Right lobe of liver (tissue), 6 donors: ENCODE measurements around the gene CES2. TPM values are rescaled to one million over a fixed set of nuclear protein-coding genes. Genes with fewer than 3 reads are reported as not detected.

Experiments used
- ATAC-seq, 4 donors: fragments of 200-7000 bp; cut with Tn5 transposase; one replicate each; pipeline ENCODE4 v1.9.1; 2020; ENCODE audit warnings: mild to moderate bottlenecking in 4 of 4, moderate library complexity in 4 of 4
- DNase-seq, 3 donors: peaks; one replicate each; pipeline ENCODE4 v3.0.0-alpha.2; 2020
- H3K27ac ChIP-seq, 3 donors: fragments of 200-600 bp; one replicate each; pipeline ENCODE4 v1.8.0; 2022
- H3K27me3 ChIP-seq, 2 donors: fragments of 200-600 bp; one replicate each; pipeline ENCODE4 v1.8.0; 2022
- H3K36me3 ChIP-seq, 4 donors: fragments of 200-600 bp; sonication (generic) in 1 of 4; one replicate each; pipeline versions ENCODE4 v1.5.1 to v1.8.0; 2017 to 2022; ENCODE audit warnings: control low read depth in 1 of 4
- H3K4me1 ChIP-seq, 4 donors: fragments of 200-600 bp; sonication (generic) in 1 of 4; one replicate each; pipeline versions ENCODE4 v1.5.1 to v1.8.0; 2017 to 2022; ENCODE audit warnings: control low read depth in 1 of 4
- H3K4me3 ChIP-seq, 3 donors: fragments of 200-600 bp; one replicate each; pipeline ENCODE4 v1.8.0; 2022
- H3K9me3 ChIP-seq, 4 donors: fragments of 200-600 bp; sonication (generic) in 1 of 4; one replicate each; pipeline versions ENCODE4 v1.5.1 to v1.8.0; 2017 to 2022; ENCODE audit warnings: control low read depth in 1 of 4
- CTCF ChIP-seq, 4 donors: fragments of 200-600 bp in 3 of 4; fragments of 450-650 bp in 1 of 4; IDR thresholded peaks; one replicate each; pipeline versions ENCODE4 v1.5.1 to v1.8.0; 2016 to 2022; ENCODE audit warnings: antibody characterized with exemption in 4 of 4, mild to moderate bottlenecking in 2 of 4
- POLR2A ChIP-seq: fragments of 450-650 bp; IDR thresholded peaks from one replicate; pipeline ENCODE4 v1.6.1; 2017; ENCODE audit warnings: antibody characterized with exemption, mild to moderate bottlenecking
- WGBS: methylation state at CpG from one replicate; pipeline ENCODE4 v1.1.6; 2018; ENCODE audit warnings: low coverage, low lambda C conversion rate; ENCODE audit not compliant: insufficient coverage; ENCODE audit errors: missing lambda C conversion rate; 5-methylcytosine and 5-hydroxymethylcytosine counted together
- intact Hi-C, 2 donors: fragments of 100-400 bp; cut with DNase I; formaldehyde crosslinking; loops; one replicate each; pipeline versions ENCODE4 v1.11.2 to v1.14.1; 2022
- total RNA-seq, 6 experiments: library from RNA; depleted of rRNA in 2 of 6; stranded (reverse); fragments of >200 nt in 2 of 6; fragmentation: NEBNext Ultra II Directional in 3 of 6; extraction: Animal tissue kit (Norgen Biotek cat#: 25700) in 3 of 6; gene quantifications; one replicate each; pipeline versions ENCODE4 v1.1.0 to v1.2.4, GENCODE V29; 2016 to 2023
- donor health status: DM: no; HTN: yes; CAD: no.
- donor health status: DM: no; HTN: no; CAD: no.
- donor health status: DM: no; HTN: no; CAD: no.
- donor health status: DM: no; HTN: yes; CAD: no.
- donor health status: DM: no; HTN: yes; CAD: no.

The CES2 gene
- total RNA-seq, 6 experiments from 2014 or later: 226 to 357 (median 263) TPM

GRCh38 chr16:66906916-66907836 lies 28.1 kb upstream of the CES2 start:
- no peak for TF ChIP-seq CTCF (IDR thresholded peaks at IDR 0.05)
- no peak for TF ChIP-seq POLR2A
- H3K36me3 ChIP-seq: no peaks in the 10 kb centered on the region
- ATAC-seq: no peak
- 40% methylated on average over 1 of the region's 7 CpGs for WGBS
- no peak overlapping the region for H3K4me3 ChIP-seq
- no peak overlapping the region for H3K27ac ChIP-seq
- intact Hi-C loops: no loop called here
- H3K27me3 ChIP-seq: no peaks in the 10 kb centered on the region
- peak in 2 of 3 donors; percentile 6 to 35 for DNase-seq
- no peaks in the 10 kb centered on the region for H3K4me1 ChIP-seq
- no peaks in the 10 kb centered on the region for H3K9me3 ChIP-seq

GRCh38 chr16:66908116-66908515 lies 27.2 kb upstream of the CES2 start:
- DNase-seq: peak in 1 of 3 donors; percentile 6
- no peak for TF ChIP-seq POLR2A
- no peak for TF ChIP-seq CTCF (IDR thresholded peaks at IDR 0.05)
- ATAC-seq: no peak
- Histone ChIP-seq H3K36me3 (no peaks in the 10 kb centered on the region), H3K27ac (no peak overlapping the region), H3K4me1 (no peaks in the 10 kb centered on the region), H3K9me3 (no peaks in the 10 kb centered on the region), H3K4me3 (no peak overlapping the region), H3K27me3 (no peaks in the 10 kb centered on the region)
- intact Hi-C loops: no loop called here
- no CpG with 5 or more reads among the region's 3 CpGs for WGBS

GRCh38 chr16:66908762-66909559 lies 26.4 kb upstream of the CES2 start:
- 73% methylated on average over 3 of the region's 14 CpGs for WGBS
- no peak for ATAC-seq
- H3K4me3 ChIP-seq: no peak overlapping the region
- no peaks in the 10 kb centered on the region for H3K36me3 ChIP-seq
- no peaks in the 10 kb centered on the region for H3K27me3 ChIP-seq
- no peaks in the 10 kb centered on the region for H3K9me3 ChIP-seq
- intact Hi-C loops: no loop called here
- H3K4me1 ChIP-seq: no peaks in the 10 kb centered on the region
- no peak overlapping the region for H3K27ac ChIP-seq
- DNase-seq: peak in 1 of 3 donors; percentile 14
- TF ChIP-seq POLR2A: no peak
- no peak for TF ChIP-seq CTCF (IDR thresholded peaks at IDR 0.05)

- ATAC-seq (no peak), DNase-seq (peak in 2 of 3 donors; percentile 9 to 44)
- H3K27ac ChIP-seq: no peak overlapping the region
- WGBS: 58% methylated on average over 3 of the region's 14 CpGs
- no peak overlapping the region for H3K4me3 ChIP-seq
- no peaks in the 10 kb centered on the region for H3K27me3 ChIP-seq
- TF ChIP-seq CTCF (IDR thresholded peaks at IDR 0.05) (no peak), POLR2A (no peak)
- no peaks in the 10 kb centered on the region for H3K9me3 ChIP-seq
- H3K4me1 ChIP-seq: no peaks in the 10 kb centered on the region
- no peaks in the 10 kb centered on the region for H3K36me3 ChIP-seq
- intact Hi-C loops: no loop called here
Measured at GRCh38 chr16:66910175-66910940, 25.0 kb upstream of the CES2 start.
